K562 (cell line): ENCODE data around the gene ZBTB8B. TPM values are rescaled to one million over a fixed set of nuclear protein-coding genes. Genes with fewer than 3 reads are reported as not detected.
A peak's percentile ranks its signal among the peaks of the same experiment; 100 is the strongest.

Source experiments
- ARID1B ChIP-seq: fragments of 450-650 bp; IDR thresholded peaks from 2 replicates; pipeline ENCODE4 v1.6.1; 2016; ENCODE audit warnings: antibody characterized with exemption, mild to moderate bottlenecking, inconsistent platforms
- ATF1 ChIP-seq, 2 experiments: fragments of 450-650 bp in 1 of 2; IDR thresholded peaks; 2 replicates each; pipeline ENCODE4 v1.6.1; 2016; ENCODE audit warnings: missing compliant biosample characterization in 1 of 2, missing genetic modification characterization in 1 of 2
- CBFA2T2 ChIP-seq: fragments of 450-650 bp; conservative IDR thresholded peaks from 2 replicates; pipeline ENCODE4 v1.6.1; 2017; ENCODE audit warnings: mild to moderate bottlenecking
- GATA2 ChIP-seq: sonication (generic); formaldehyde crosslinking; IDR thresholded peaks from 2 replicates; pipeline ENCODE4 v1.4.0; 2020; ENCODE audit warnings: mild to moderate bottlenecking, missing genetic modification reagents
- HDAC6 ChIP-seq: IDR thresholded peaks from 2 replicates; pipeline ENCODE4 v1.6.1; 2012; ENCODE audit warnings: low read depth, mild to moderate bottlenecking, control low read depth, inconsistent platforms, low read length, moderate library complexity
- RBBP5 ChIP-seq: fragments of 200-600 bp; sonication (generic); IDR thresholded peaks from 2 replicates; pipeline ENCODE4 v1.6.1; 2012; ENCODE audit warnings: borderline replicate concordance, mild to moderate bottlenecking, low read length, control low read depth, inconsistent platforms; ENCODE audit not compliant: insufficient read depth, poor library complexity, severe bottlenecking
- TAL1 ChIP-seq: fragments of 450-650 bp; IDR thresholded peaks from 2 replicates; pipeline ENCODE4 v1.6.1; 2016; ENCODE audit warnings: mild to moderate bottlenecking
- TEAD1 ChIP-seq, 2 experiments: fragments of 450-650 bp in 1 of 2; sonication (generic) in 1 of 2; formaldehyde crosslinking; IDR thresholded peaks; 2 replicates each; pipeline versions ENCODE4 v1.4.0 to v1.8.0; 2020 to 2022; ENCODE audit warnings: mild to moderate bottlenecking in 2 of 2, missing genetic modification reagents in 1 of 2
- ZKSCAN8 ChIP-seq: fragments of 200-800 bp; sonication (Bioruptor generic); IDR thresholded peaks from 2 replicates; pipeline ENCODE4 v1.6.1; 2016; ENCODE audit warnings: missing genetic modification characterization, missing compliant biosample characterization
- ZNF282 ChIP-seq: sonication (generic); formaldehyde crosslinking; IDR thresholded peaks from 2 replicates; pipeline ENCODE4 v1.8.1; 2023; ENCODE audit warnings: missing genetic modification reagents
- polyA plus RNA-seq, 8 experiments: library from polyadenylated mRNA; depleted of rRNA in 4 of 8; stranded (reverse) in 5 of 8; unstranded in 3 of 8; fragments of >200 nt; fragmentation: Nextera tagmentation in 2 of 8; fragmentation: Illumina TruSeq in 1 of 8; extraction: Ambion mirVana in 2 of 8; extraction: Trizol in 1 of 8; gene quantifications; 2 replicates each; pipeline versions ENCODE4 v1.2.1 to v1.2.3, GENCODE V29; 2011 to 2014; ENCODE audit warnings: inconsistent platforms in 1 of 8, missing spikeins in 1 of 8
- total RNA-seq, 7 experiments: library from RNA; depleted of rRNA in 6 of 7; stranded (reverse); fragments of >200 nt in 6 of 7; fragmentation: Illumina TruSeq in 2 of 7; extraction: Trizol in 2 of 7; gene quantifications; 2 replicates each; pipeline versions ENCODE4 v1.2.1 to v1.2.3, GENCODE V29; 2011 to 2021; ENCODE audit warnings: low replicate concordance in 1 of 7
- TF ChIP-seq, protein P1 (sequence below), 2 experiments: fragments of 450-650 bp; formaldehyde crosslinking in 1 of 2; IDR thresholded peaks; 2 replicates each; pipeline versions ENCODE4 v1.4.0 to v1.6.1; 2014 to 2020; ENCODE audit warnings: mild to moderate bottlenecking in 2 of 2, borderline replicate concordance in 1 of 2, low read depth in 1 of 2
- TF ChIP-seq, protein P2 (sequence below), 2 experiments: fragments of 250-450 bp in 1 of 2; fragments of 450-650 bp in 1 of 2; sonication (Bioruptor Pico) in 1 of 2; IDR thresholded peaks; 2 replicates each; pipeline versions ENCODE4 v1.6.1 to v1.8.0; 2016 to 2021; ENCODE audit warnings: mild to moderate bottlenecking in 2 of 2, moderate library complexity in 2 of 2, missing compliant biosample characterization in 1 of 2, missing genetic modification characterization in 1 of 2
- TF ChIP-seq, protein P3 (sequence below), 2 experiments: IDR thresholded peaks in 1 of 2; conservative IDR thresholded peaks in 1 of 2; 2 replicates each; pipeline ENCODE4 v1.6.1; 2016; ENCODE audit warnings: low read depth in 2 of 2, mild to moderate bottlenecking in 1 of 2, missing compliant biosample characterization in 1 of 2, missing genetic modification characterization in 1 of 2, moderate library complexity in 1 of 2

Gene ZBTB8B
- total and polyA plus RNA-seq, 9 of the 15 experiments (the other 6 are each of a cell fraction or from before 2014, with no cell fraction given): not detected

DNA sequence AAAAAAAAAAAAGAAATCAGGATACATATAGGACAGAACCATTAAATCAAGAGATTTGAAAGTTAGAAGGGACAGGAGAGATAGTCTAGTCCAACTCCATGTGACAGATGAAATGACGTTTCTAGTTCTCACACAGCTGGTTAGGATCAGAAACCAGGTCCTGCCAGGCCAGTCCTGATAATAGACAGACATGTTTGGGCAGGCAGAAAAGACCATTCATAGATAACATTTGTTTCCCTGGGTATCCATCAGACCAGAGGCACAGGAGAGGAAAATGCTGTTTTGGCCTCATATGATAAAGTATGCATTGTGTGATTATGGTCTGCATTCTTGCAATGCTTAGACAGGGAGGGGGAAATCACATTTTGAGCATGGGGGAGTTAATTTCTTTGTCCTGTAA lies 29.3 kb downstream of the ZBTB8B start (continued):
- TF ChIP-seq, protein P1, sequence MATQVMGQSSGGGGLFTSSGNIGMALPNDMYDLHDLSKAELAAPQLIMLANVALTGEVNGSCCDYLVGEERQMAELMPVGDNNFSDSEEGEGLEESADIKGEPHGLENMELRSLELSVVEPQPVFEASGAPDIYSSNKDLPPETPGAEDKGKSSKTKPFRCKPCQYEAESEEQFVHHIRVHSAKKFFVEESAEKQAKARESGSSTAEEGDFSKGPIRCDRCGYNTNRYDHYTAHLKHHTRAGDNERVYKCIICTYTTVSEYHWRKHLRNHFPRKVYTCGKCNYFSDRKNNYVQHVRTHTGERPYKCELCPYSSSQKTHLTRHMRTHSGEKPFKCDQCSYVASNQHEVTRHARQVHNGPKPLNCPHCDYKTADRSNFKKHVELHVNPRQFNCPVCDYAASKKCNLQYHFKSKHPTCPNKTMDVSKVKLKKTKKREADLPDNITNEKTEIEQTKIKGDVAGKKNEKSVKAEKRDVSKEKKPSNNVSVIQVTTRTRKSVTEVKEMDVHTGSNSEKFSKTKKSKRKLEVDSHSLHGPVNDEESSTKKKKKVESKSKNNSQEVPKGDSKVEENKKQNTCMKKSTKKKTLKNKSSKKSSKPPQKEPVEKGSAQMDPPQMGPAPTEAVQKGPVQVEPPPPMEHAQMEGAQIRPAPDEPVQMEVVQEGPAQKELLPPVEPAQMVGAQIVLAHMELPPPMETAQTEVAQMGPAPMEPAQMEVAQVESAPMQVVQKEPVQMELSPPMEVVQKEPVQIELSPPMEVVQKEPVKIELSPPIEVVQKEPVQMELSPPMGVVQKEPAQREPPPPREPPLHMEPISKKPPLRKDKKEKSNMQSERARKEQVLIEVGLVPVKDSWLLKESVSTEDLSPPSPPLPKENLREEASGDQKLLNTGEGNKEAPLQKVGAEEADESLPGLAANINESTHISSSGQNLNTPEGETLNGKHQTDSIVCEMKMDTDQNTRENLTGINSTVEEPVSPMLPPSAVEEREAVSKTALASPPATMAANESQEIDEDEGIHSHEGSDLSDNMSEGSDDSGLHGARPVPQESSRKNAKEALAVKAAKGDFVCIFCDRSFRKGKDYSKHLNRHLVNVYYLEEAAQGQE (IDR thresholded peaks at IDR 0.05; ENCODE audit: borderline replicate concordance): no peak
- TF ChIP-seq, protein P1 (CRISPR knock-in tag; IDR thresholded peaks at IDR 0.05; ENCODE audit: low read depth): no peak
- TF ChIP-seq GATA2 (CRISPR knock-in tag) (peak; percentile 66; the same call in 1 of the 2 replicates), ARID1B (peak; percentile 58), TAL1 (peak; percentile 58; the same call in 1 of the 2 replicates), CBFA2T2 (peak; percentile 74), ZKSCAN8 (CRISPR knock-in tag) (0 out of 2 replicates have a peak, but pooled peaks have one; percentile 42), RBBP5 (peak; percentile 28), HDAC6 (no peak), ATF1 (CRISPR knock-in tag; IDR thresholded peaks at IDR 0.05) (no peak), ATF1 (tag; IDR thresholded peaks at IDR 0.05) (peak; percentile 69), TEAD1 (CRISPR knock-in tag; IDR thresholded peaks at IDR 0.05) (peak in 1 of 2 experiments; percentile 42; a peak in 1 of 4 replicates), ZNF282 (CRISPR knock-in tag) (no peak)
- TF ChIP-seq, protein P2, sequence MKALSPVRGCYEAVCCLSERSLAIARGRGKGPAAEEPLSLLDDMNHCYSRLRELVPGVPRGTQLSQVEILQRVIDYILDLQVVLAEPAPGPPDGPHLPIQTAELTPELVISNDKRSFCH (CRISPR knock-in tag; IDR thresholded peaks at IDR 0.05): no peak
- TF ChIP-seq, protein P2 (tag; IDR thresholded peaks at IDR 0.05): peak; percentile 73; the same call in 1 of the 2 replicates
- TF ChIP-seq, protein P3, sequence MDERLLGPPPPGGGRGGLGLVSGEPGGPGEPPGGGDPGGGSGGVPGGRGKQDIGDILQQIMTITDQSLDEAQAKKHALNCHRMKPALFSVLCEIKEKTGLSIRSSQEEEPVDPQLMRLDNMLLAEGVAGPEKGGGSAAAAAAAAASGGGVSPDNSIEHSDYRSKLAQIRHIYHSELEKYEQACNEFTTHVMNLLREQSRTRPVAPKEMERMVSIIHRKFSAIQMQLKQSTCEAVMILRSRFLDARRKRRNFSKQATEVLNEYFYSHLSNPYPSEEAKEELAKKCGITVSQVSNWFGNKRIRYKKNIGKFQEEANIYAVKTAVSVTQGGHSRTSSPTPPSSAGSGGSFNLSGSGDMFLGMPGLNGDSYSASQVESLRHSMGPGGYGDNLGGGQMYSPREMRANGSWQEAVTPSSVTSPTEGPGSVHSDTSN (CRISPR knock-in tag; IDR thresholded peaks at IDR 0.05; ENCODE audit: low read depth): no peak
- TF ChIP-seq, protein P3 (tag; conservative IDR thresholded peaks at IDR 0.05; ENCODE audit: low read depth): peak; percentile 57
